GOT3 (cell line): ENCODE results near the gene KRTAP19-7.

Experiments
- DNase-seq: peaks from one replicate; lab custom pipeline; 2025; ENCODE audit warnings: mixed read lengths; lab: John Stamatoyannopoulos, UW

The KRTAP19-7 gene, protein sequence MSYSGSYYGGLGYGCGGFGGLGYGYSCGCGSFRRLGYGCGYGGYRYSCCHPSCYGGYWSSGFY

DNA sequence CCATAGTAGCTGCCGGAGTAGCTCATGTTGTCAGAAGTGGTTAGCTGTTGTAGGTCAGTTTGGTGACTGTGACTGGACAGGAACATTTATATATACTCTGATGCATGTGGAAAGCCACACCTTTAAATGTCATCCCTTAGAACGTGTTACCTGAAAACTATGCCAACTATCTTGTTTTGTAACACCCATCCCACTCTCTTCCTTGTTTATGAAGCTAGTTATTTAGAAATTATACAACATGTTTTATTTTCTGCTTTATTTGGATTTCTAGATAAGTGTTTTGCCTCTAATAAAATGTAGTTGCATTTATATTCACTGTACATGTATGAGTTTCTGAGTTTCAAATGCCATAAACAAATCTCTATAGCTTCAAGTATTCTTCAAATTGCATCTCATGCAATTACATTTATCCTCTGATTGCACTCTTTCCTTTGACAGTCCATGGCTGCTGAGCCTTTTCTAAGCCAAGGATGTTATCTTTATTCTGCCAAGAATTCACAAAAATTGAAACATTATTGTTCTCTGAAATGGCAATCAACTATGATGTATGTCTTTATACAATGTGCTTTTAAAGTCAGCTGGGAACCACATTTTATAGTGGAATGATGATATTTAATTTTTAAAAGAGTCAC, at the start of gene KRTAP19-7:
Gene KRTAP19-7, minus strand, starts transcription at position 51 of the 632 bp plus-strand sequence. Its CDS starts 25 bp downstream, at position 26.
- DNase-seq = no peak

DNA sequence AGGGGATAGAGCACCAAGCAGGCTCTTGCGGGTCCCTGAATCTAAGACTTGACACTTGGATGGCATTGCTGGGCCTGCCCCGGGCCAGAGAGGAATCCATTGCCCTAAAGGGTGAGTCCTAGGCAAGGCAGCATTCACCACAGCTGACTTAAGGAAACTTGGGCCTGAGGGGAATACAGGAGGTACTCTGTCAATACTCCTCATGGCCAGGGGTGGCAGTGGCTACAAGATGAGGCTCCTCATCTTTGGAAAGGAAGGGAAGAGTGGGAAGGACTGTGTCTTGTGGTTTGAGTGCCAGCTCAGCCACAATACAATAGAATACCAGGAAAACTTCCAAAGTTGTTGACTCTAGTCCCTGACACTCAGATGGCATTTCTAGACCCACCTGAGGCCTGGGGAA, 44.9 kb upstream of the KRTAP19-7 start:
- DNase-seq = no peak

DNA sequence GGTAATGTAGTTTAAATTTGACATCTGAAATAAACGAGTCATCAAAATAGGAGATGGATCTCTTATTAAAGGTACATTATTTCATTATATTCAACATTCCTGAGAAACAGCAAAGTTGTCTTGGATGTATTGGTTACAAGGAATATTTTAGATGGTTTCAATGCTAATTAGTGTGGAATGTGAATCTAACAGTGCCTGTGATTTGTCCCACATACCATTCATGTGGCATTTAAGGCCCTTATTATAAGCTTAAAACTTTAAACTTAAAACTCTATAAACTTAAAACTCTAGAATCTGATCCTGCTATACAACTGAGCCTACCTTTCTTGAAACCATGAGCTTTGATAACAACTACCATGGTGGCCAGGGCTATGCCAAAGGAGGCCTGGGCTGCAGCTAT, 39.7 kb upstream of the KRTAP19-7 start, which contains the start of gene KRTAP22-1:
Gene KRTAP22-1, plus strand, starts transcription at position 301 of the 400 bp plus-strand sequence.
- no peak for DNase-seq

DNA sequence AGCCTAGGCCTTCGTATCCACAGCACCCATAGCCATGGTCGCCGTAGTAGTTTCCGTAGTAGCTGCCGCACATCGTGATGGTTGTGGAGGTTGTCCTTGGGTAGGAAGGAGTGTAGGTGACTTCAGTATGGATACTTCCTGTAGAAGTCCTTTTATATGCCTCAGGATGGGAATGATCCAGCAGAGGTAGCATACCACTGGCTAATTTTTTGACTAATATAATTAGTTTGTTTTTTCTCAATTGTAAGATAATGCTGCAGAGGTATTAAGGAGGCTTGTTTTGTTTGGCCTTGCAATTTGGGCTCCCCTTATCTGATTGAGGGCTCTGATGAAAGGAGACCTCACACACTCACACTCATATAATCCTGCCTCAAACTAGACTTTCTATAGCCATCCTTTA, 37.7 kb upstream of the KRTAP19-7 start, which contains the start of gene KRTAP6-2:
Gene KRTAP6-2, minus strand, starts transcription at position 101 of the 400 bp plus-strand sequence. Its CDS starts 28 bp downstream, at position 73.
- DNase-seq = no peak

DNA sequence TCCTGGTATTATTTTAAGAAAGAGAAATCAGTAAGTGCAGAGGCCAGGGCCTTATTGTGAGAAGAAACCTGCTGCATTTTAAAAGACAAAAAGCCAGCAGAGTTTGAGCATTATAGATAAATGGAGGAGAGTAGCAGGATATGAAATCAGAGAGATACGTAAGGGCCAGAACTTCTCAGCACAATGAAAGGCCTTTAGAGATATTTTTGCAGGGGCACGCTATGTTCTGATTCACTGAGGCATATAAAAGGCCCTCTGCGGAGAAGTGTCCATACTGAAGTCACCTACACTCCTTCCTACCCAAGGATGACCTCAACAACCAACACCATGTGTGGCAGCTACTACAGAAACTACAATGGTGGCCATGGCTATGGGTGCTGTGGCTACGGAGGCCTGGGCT, 31.0 kb upstream of the KRTAP19-7 start, which contains the start of gene KRTAP6-3:
Gene KRTAP6-3, plus strand, starts transcription at position 301 of the 400 bp plus-strand sequence. Its CDS starts 6 bp downstream, at position 307.
- DNase-seq = no peak

DNA sequence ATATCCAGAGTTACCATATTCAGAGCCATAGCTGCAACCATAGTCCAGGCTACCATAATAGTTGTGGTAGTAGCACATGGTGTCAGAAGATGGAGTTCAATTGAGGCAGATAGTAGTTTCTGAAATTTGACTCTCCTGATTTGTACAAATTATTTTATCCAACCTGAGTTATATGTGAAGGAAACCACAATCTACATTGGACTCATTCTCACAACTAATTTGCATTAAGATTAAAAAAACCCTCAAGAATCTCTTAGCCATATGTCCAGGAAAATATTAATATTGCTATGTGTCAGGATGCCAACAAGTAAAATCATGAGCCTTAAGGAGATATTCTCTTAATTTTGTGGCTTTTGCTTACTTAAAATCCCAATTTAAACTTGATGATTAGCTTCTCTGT, 29.2 kb upstream of the KRTAP19-7 start, which contains the start of gene KRTAP22-2:
Gene KRTAP22-2, minus strand, starts transcription at position 101 of the 400 bp plus-strand sequence.
- no peak for DNase-seq

DNA sequence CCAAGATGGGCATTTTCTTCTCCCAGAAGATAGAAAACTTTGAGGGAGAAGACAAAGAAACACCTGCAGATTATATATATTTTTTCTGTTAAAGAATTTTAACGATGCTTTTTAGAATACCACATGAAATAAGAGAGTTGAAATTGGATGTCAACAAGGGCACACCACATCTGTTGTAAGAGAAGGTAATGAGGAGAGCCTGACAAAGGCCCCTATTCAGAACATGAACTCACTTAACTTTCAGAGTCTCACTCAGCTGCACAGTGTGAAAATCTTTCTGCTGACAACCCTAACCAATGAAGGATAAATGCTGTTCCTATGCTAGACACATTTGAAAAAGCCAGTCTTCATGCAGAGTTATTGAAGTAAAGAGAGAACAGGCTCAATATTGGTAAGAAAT, 21.8 kb upstream of the KRTAP19-7 start:
- no peak for DNase-seq

DNA sequence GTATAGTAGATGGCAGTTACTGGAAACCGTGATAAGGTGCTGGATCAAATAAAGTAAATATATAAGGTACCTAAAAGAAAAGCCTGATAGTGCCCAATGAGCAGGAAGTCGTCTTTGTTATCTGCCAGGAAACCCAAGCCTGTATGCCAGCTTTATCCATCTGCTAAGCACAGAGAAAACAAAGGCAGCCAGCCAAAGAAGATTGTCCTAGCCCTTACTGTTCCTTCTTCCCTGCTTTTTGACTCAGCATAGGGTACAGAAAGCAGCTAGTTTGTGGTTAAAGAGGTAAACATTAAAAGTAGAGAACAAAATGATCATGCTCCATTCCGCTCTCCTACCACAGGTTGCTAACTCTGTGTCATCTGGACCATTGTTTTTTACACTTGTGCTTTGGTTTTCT, 19.0 kb upstream of the KRTAP19-7 start:
- DNase-seq = no peak

DNA sequence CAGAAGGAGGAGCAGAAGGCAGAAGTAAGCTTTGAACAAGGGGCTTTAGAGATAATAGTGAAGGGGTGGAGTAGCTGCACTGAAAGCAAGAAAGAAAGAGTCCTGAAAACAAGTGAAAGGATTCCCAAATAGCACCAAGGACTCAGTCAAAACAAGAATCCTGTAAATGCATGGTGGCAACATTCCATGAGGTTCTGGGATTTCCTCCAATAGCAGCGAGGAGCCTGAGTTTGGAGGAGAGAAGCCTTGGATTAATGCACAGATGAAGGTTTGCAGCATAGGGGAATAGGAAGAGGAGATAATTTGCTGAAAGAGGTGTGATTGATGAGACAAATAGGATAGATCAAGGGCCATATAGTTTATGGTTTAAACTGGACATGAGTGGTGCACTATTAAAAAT, 18.2 kb upstream of the KRTAP19-7 start:
- DNase-seq = no peak

DNA sequence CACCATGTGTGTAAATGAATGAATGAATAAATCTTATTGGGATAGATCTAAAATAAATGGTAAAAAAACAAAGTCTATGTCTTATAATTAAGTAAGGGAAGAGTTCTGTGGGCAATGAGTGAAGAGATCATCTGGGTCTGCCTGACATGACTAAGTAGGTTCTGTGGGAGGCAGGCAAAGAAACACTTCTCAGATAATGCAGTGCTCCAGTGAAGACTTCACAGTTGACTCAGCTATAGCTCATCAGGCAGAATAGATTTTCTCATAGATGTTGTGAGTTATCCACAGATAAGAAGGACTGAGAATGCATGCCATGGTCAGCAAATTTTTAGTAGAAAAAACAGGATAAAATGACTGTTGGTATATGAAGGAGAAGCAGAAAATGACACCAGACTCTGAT, 16.7 kb upstream of the KRTAP19-7 start:
- no peak for DNase-seq

DNA sequence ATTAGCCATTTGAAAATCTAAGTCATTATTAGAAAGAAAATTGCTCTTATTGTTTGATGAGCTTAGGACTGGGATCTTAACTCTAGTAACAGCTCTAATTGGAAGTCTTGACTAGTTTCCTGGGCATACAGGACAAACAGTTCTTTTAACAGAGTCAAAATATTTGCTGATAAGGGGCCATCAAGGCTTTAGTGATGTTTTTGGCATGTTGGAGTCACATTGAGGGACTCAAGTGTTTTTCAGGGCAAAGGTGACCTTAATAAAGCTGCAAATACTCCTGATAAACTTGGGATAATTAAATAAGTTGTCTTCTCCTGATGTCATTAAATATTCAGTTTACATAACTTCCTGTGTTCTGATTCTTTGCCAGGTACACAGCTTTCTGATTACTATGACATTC, 6.5 kb upstream of the KRTAP19-7 start:
- DNase-seq = no peak

DNA sequence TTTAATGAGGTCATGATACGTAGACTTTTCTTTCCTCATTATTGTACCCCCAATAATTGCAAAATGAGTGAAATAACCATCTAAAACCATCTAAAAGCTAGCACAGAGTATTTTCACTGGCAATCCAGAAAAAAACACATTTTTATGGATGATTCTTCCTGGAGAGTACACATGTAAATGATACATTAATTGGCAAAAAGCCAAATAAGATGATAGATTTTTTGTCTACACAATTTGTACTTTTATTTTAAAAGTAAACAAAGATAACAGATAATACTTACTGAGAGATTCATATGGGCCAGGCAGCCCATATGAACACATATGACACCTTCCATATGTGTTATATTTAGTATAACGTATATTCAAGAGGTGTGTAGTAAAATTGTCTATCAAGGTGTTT, 2.5 kb upstream of the KRTAP19-7 start:
- DNase-seq = no peak

DNA sequence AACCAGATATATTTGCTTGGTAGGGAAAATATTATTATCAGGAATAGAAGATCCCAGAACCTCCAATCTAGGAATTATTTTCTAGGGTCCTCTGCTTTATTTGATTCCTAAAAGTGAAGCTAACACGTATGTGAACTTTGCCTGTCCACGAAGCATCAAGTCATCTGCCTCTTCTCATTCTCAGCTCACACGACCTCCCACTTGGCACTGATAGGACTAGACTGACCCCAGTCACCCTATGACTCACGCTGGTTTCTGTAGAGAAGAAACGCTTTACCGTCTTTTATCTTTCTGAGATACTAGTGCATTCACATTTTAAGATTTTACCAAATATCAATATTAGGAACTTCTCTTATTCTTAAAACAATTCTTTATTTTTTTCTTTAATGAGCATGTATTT, 2.0 kb upstream of the KRTAP19-7 start:
- DNase-seq = no peak

DNA sequence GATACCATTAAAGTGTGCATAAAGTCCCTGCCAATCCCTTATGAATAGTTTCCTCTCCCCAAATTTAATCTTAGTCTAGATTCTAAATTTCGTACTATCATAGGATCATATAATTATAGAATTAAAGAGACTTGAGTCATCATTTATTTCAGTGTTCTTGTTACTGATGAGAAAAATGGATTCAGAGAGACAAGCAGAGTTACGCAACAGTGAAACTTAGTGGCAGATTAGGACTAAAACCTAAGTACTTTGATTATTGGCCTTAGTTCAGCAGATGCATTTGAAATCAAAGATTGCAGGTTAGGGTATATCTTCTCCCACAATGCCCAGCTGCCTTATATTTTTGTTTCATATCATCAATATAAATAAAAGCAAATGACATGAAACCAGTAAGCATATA, 843 bp upstream of the KRTAP19-7 start:
- DNase-seq = no peak

DNA sequence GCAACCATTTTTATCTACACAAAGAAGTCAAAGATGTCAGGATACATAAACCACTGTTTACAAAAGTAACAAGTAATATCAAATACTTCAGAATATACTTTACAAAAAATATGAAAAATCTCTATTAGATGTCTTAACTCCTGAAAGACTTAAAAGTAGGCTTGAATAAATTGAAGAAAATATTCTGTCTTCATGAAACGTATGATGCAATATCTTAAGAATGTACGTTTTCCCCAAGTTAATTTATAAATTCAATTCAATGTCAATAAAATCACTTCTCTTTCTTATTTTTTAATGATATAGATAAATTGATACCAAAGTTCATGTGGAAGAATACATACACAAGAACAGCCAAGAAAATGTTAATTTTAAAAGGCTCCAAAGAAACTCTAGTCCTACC, 6.0 kb downstream of the KRTAP19-7 start:
- no peak for DNase-seq

DNA sequence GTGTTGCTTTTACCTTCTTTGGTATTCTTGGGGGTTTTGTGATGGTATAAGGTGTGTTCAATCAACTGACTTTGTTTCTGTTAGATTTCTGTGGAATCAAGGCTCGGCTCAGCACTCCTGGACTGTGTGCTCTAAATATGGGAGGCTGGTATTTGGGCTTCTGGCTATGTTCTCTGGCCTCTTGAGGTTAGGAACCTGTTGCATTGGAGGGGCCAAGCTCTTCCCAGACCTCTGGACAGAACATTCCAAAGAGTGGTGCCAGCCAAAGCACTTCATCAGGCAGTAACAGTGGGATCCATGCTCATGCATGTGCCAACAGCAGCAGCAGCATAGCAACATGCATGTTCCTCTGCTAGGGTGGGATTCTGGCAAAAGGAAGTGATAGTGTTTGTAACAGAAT, 8.3 kb downstream of the KRTAP19-7 start:
- DNase-seq = no peak

DNA sequence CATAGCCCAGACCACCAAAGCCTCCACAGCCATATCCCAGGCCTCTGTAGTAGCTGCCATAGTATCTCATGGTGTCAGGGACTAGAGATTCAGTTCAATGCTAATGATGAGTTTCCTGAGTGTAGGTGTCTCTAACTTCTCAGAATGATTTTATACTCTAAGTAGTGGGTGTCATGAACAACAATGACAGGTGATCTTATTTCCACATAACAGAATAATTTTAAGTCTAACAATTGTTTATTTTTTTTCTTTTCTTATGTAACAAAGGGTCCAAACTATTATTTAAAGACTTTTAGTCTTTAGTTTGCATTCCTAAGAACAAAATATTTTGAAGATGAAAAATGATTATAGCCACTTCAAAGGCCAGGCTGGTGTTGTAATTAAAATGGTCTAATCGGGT, 19.4 kb downstream of the KRTAP19-7 start, which contains the start of gene KRTAP19-6:
Gene KRTAP19-6, minus strand, starts transcription at position 101 of the 400 bp plus-strand sequence. Its CDS starts 31 bp downstream, at position 70.
- no peak for DNase-seq

DNA sequence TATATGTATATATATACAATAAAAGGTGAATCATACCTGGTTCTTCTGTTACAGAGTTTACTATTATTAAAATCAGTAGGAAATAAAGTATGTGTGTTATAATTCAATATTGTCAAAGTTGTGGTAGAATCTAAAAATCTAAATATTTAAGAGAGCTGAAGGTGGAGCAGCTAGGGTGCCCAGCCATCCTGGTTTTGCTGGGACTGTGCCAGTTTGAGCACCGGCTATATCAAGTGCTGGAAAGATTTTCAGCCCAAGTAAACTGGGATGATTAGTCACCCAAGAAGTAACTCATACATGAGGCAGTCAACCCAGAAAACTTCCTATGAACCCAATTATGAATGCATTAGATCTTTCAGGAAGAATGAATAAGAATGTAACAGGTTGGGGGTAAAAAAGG, 42.2 kb downstream of the KRTAP19-7 start:
- DNase-seq = no peak

DNA sequence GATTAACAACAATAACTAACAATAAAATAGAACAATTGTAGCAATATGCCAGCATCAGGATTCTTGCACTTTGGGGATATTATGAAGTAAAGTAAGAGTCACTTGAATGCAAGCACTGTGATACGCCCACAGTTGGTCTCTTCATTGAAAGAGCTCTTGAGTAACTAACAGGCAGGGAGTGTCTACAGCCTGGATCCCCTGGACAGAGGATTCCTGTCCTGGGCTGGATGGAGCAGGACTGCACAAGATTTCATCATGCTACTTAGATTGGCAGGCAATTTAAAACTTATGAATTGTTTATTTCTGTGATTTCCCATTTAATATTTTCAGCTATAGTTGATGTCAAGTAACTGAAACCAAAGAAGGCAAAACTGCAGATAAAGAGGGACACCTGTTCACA, 45.4 kb downstream of the KRTAP19-7 start:
- no peak for DNase-seq
